ENCODE results near the gene DYSF.
"Not testable (repeated sequence)": the region's sequence is repeated elsewhere in the genome, so short reads cannot be mapped to it uniquely, and the experiment has no call there.

DYSF gene

GRCh38 chr2:71630454-71631328 lies 177.3 kb downstream of the DYSF start:
- DNase-seq (ENCODE audit: extremely low read depth in 1 of 2, low read depth in 1 of 2) = no peak

GRCh38 chr2:71631411-71631931 lies 178.1 kb downstream of the DYSF start:
- no peak for DNase-seq (ENCODE audit: extremely low read depth in 1 of 2, low read depth in 1 of 2)

GRCh38 chr2:71633086-71633485 lies 179.7 kb downstream of the DYSF start:
- no peak for DNase-seq (ENCODE audit: extremely low read depth in 1 of 2, low read depth in 1 of 2)

- no peak for DNase-seq (ENCODE audit: extremely low read depth in 1 of 2, low read depth in 1 of 2)
Observed at GRCh38 chr2:71634567-71634966, 181.2 kb downstream of the DYSF start.

- DNase-seq (ENCODE audit: extremely low read depth in 1 of 2, low read depth in 1 of 2) = no peak
Observed at GRCh38 chr2:71635798-71636197, 182.4 kb downstream of the DYSF start.

GRCh38 chr2:71637168-71637567 lies 183.8 kb downstream of the DYSF start:
- no peak for DNase-seq (ENCODE audit: extremely low read depth in 1 of 2, low read depth in 1 of 2)

GRCh38 chr2:71637736-71638135 lies 184.4 kb downstream of the DYSF start:
- DNase-seq (ENCODE audit: extremely low read depth in 1 of 2, low read depth in 1 of 2) = no peak

- DNase-seq (ENCODE audit: extremely low read depth in 1 of 2, low read depth in 1 of 2) = no peak
Observed at GRCh38 chr2:71639735-71640134, 186.4 kb downstream of the DYSF start.

GRCh38 chr2:71640489-71640888 lies 187.1 kb downstream of the DYSF start:
- no peak for DNase-seq (ENCODE audit: extremely low read depth in 1 of 2, low read depth in 1 of 2)

GRCh38 chr2:71643674-71644357 lies 190.5 kb downstream of the DYSF start:
- DNase-seq (ENCODE audit: extremely low read depth in 1 of 2, low read depth in 1 of 2) = no peak

GRCh38 chr2:71646028-71646427 lies 192.7 kb downstream of the DYSF start:
- no peak for DNase-seq (ENCODE audit: extremely low read depth in 1 of 2, low read depth in 1 of 2)

- no peak for DNase-seq (ENCODE audit: extremely low read depth in 1 of 2, low read depth in 1 of 2)
Observed at GRCh38 chr2:71647356-71647755, 194.0 kb downstream of the DYSF start.

GRCh38 chr2:71655498-71655897 lies 202.1 kb downstream of the DYSF start:
- no peak for DNase-seq (ENCODE audit: extremely low read depth in 1 of 2, low read depth in 1 of 2)

- not testable (repeated sequence) for DNase-seq (ENCODE audit: extremely low read depth in 1 of 2, low read depth in 1 of 2)
Observed at GRCh38 chr2:71658256-71658655, 204.9 kb downstream of the DYSF start.

GRCh38 chr2:71658771-71659170 lies 205.4 kb downstream of the DYSF start:
- no peak for DNase-seq (ENCODE audit: extremely low read depth in 1 of 2, low read depth in 1 of 2)

GRCh38 chr2:71659868-71660518 lies 206.6 kb downstream of the DYSF start:
- no peak for DNase-seq (ENCODE audit: extremely low read depth in 1 of 2, low read depth in 1 of 2)

- DNase-seq (ENCODE audit: extremely low read depth in 1 of 2, low read depth in 1 of 2) = no peak
Observed at GRCh38 chr2:71661782-71662181, 208.4 kb downstream of the DYSF start.

GRCh38 chr2:71662665-71663394 lies 209.5 kb downstream of the DYSF start:
- no peak for DNase-seq (ENCODE audit: extremely low read depth in 1 of 2, low read depth in 1 of 2)

GRCh38 chr2:71664161-71664560 lies 210.8 kb downstream of the DYSF start:
- no peak for DNase-seq (ENCODE audit: extremely low read depth in 1 of 2, low read depth in 1 of 2)

GRCh38 chr2:71665168-71666093 lies 212.1 kb downstream of the DYSF start:
- DNase-seq (ENCODE audit: extremely low read depth in 1 of 2, low read depth in 1 of 2) = no peak

All from activated CD8-positive, alpha-beta memory T cell treated with anti-CD3 and anti-CD28 coated beads for 1 hour (primary cell).